Tibial artery (tissue), 4 donors: ENCODE results near the gene OR10H2.
"Not testable (repeated sequence)": the region's sequence is repeated elsewhere in the genome, so short reads cannot be mapped to it uniquely, and the experiment has no call there.

Experiments used
- DNase-seq, 2 donors: peaks; one replicate each; pipeline ENCODE4 v3.0.0-alpha.2; 2019
- H3K27ac ChIP-seq, 2 donors: fragments of 200-600 bp; sonication (generic) in 1 of 2; 1 replicate in 1 of 2; 2 replicates in 1 of 2; pipeline ENCODE4 v1.5.1; 2018 to 2019; ENCODE audit warnings: mild to moderate bottlenecking in 1 of 2
- H3K27me3 ChIP-seq, 2 donors: fragments of 200-600 bp; sonication (generic) in 1 of 2; one replicate each; pipeline versions ENCODE4 v1.5.1 to v1.6.0; 2016 to 2019
- H3K36me3 ChIP-seq, 3 donors: fragments of 200-600 bp; sonication (generic) in 2 of 3; one replicate each; pipeline ENCODE4 v1.5.1; 2016 to 2019; ENCODE audit warnings: mild to moderate bottlenecking in 2 of 3
- H3K4me1 ChIP-seq, 4 donors: fragments of 200-600 bp; sonication (generic) in 2 of 4; 1 replicate in 3 of 4; 2 replicates in 1 of 4; pipeline ENCODE4 v1.5.1; 2016 to 2019
- H3K4me3 ChIP-seq, 2 donors: fragments of 200-600 bp; sonication (generic) in 1 of 2; 1 replicate in 1 of 2; 2 replicates in 1 of 2; pipeline ENCODE4 v1.5.1; 2018 to 2019; ENCODE audit warnings: mild to moderate bottlenecking in 2 of 2
- H3K9me3 ChIP-seq, 3 donors: fragments of 200-600 bp; sonication (generic) in 1 of 3; one replicate each; pipeline ENCODE4 v1.5.1; 2016 to 2019
- CTCF ChIP-seq, 2 experiments: fragments of 200-600 bp in 1 of 2; fragments of 450-650 bp in 1 of 2; IDR thresholded peaks; one replicate each; pipeline ENCODE4 v1.5.1; 2017 to 2019; ENCODE audit warnings: antibody characterized with exemption in 2 of 2, mild to moderate bottlenecking in 1 of 2, moderate library complexity in 1 of 2
- intact Hi-C: fragments of 100-400 bp; cut with DNase I; formaldehyde crosslinking; loops from one replicate; pipeline ENCODE4 v1.15.0; 2023; ENCODE audit warnings: low total_unique reads

Gene OR10H2

GRCh38 chr19:15769586-15769985 lies 41.8 kb downstream of the OR10H2 start:
- peaks cover 0 to 3% of the 10 kb centered on the region in 2 donors for H3K27me3 ChIP-seq
- no peak for TF ChIP-seq CTCF (IDR thresholded peaks at IDR 0.05)
- no peak for DNase-seq
- intact Hi-C loops, result no loop called here
- H3K36me3 ChIP-seq, result peaks cover 0 to 54% (median 19%) of the 10 kb centered on the region in 3 donors
- H3K9me3 ChIP-seq, result peaks cover 0 to 11% (median 8%) of the 10 kb centered on the region in 3 donors
- no peak overlapping the region for H3K27ac ChIP-seq
- no peaks in the 10 kb centered on the region for H3K4me1 ChIP-seq
- H3K4me3 ChIP-seq, result no peak overlapping the region

- intact Hi-C loops, DNase-seq, H3K27ac ChIP-seq, H3K27me3 ChIP-seq, H3K4me1 ChIP-seq, H3K4me3 ChIP-seq, H3K9me3 ChIP-seq: not testable (repeated sequence)
- peaks cover 0 to 35% (median 0%) of the 10 kb centered on the region in 3 donors for H3K36me3 ChIP-seq
Observed at GRCh38 chr19:15774159-15774558, 46.3 kb downstream of the OR10H2 start.

GRCh38 chr19:15775249-15775648 lies 47.4 kb downstream of the OR10H2 start:
- peaks cover 0 to 27% (median 0%) of the 10 kb centered on the region in 3 donors for H3K36me3 ChIP-seq
- peaks cover 0 to 9% (median 6%) of the 10 kb centered on the region in 4 donors for H3K4me1 ChIP-seq
- H3K27ac ChIP-seq, result no peak overlapping the region
- TF ChIP-seq CTCF (IDR thresholded peaks at IDR 0.05), result no peak
- no peak overlapping the region for H3K4me3 ChIP-seq
- H3K9me3 ChIP-seq, result no peaks in the 10 kb centered on the region
- no peaks in the 10 kb centered on the region for H3K27me3 ChIP-seq
- intact Hi-C loops, result no loop called here
- no peak for DNase-seq

- Histone ChIP-seq H3K27ac (no peak overlapping the region), H3K36me3 (peaks cover 0 to 17% (median 0%) of the 10 kb centered on the region in 3 donors), H3K27me3 (no peaks in the 10 kb centered on the region), H3K4me3 (no peak overlapping the region), H3K9me3 (no peaks in the 10 kb centered on the region), H3K4me1 (peaks cover 0 to 17% (median 13%) of the 10 kb centered on the region in 4 donors)
- no peak for DNase-seq
- no peak for TF ChIP-seq CTCF (IDR thresholded peaks at IDR 0.05)
- intact Hi-C loops, result no loop called here
Observed at GRCh38 chr19:15776264-15776663, 48.4 kb downstream of the OR10H2 start.

- H3K27me3 ChIP-seq, result no peaks in the 10 kb centered on the region
- H3K9me3 ChIP-seq, result no peaks in the 10 kb centered on the region
- no peak for TF ChIP-seq CTCF (IDR thresholded peaks at IDR 0.05)
- DNase-seq, result no peak
- no peak overlapping the region for H3K4me3 ChIP-seq
- intact Hi-C loops, result no loop called here
- H3K27ac ChIP-seq, result no peak overlapping the region
- peaks cover 0 to 17% (median 13%) of the 10 kb centered on the region in 4 donors for H3K4me1 ChIP-seq
- peaks cover 0 to 13% (median 0%) of the 10 kb centered on the region in 3 donors for H3K36me3 ChIP-seq
Observed at GRCh38 chr19:15776991-15777970, 49.5 kb downstream of the OR10H2 start.
